Panc1 (cell line): ENCODE data around the gene PPP1CA.

Experiments used
- POLR2AphosphoS5 ChIP-seq: IDR thresholded peaks from 2 replicates; pipeline ENCODE4 v1.6.1; 2012; ENCODE audit warnings: mild to moderate bottlenecking, low read depth, low read length, moderate library complexity
- SIN3A ChIP-seq: IDR thresholded peaks from 2 replicates; pipeline ENCODE4 v1.6.1; 2012; ENCODE audit warnings: low read depth, mild to moderate bottlenecking, low read length, moderate library complexity, borderline replicate concordance; ENCODE audit not compliant: insufficient read depth

- TF ChIP-seq POLR2AphosphoS5 (no peak), SIN3A (no peak)
Observed at GRCh38 chr11:67366961-67367760, 34.5 kb downstream of the PPP1CA start.
